HepG2 (cell line): ENCODE measurements around the gene TATDN2. TPM values are rescaled to one million over a fixed set of nuclear protein-coding genes. Genes with fewer than 3 reads are reported as not detected.

Experiments
- ATF4 ChIP-seq, 2 experiments: fragments of 450-650 bp in 1 of 2; sonication (generic) in 1 of 2; formaldehyde crosslinking; IDR thresholded peaks; 2 replicates each; pipeline versions ENCODE4 v1.5.0 to v1.8.0; 2020 to 2022; ENCODE audit warnings: mild to moderate bottlenecking in 1 of 2, missing genetic modification reagents in 1 of 2
- CAMTA2 ChIP-seq: sonication (generic); formaldehyde crosslinking; IDR thresholded peaks from 2 replicates; pipeline ENCODE4 v1.4.0; 2020; ENCODE audit warnings: mild to moderate bottlenecking, missing genetic modification reagents, borderline replicate concordance
- FOSL1 ChIP-seq: sonication (generic); formaldehyde crosslinking; IDR thresholded peaks from 2 replicates; pipeline ENCODE4 v1.9.0; 2021; ENCODE audit warnings: missing genetic modification reagents, borderline replicate concordance
- HMGXB3 ChIP-seq: sonication (generic); formaldehyde crosslinking; IDR thresholded peaks from 2 replicates; pipeline ENCODE4 v1.4.0; 2020; ENCODE audit warnings: missing genetic modification reagents, borderline replicate concordance
- PLSCR1 ChIP-seq: sonication (generic); formaldehyde crosslinking; IDR thresholded peaks from 2 replicates; pipeline ENCODE4 v1.5.0; 2020; ENCODE audit warnings: missing genetic modification reagents, mild to moderate bottlenecking, borderline replicate concordance
- RARG ChIP-seq: sonication (generic); formaldehyde crosslinking; IDR thresholded peaks from 2 replicates; pipeline ENCODE4 v1.4.0; 2020; ENCODE audit warnings: low read depth, mild to moderate bottlenecking, missing genetic modification reagents
- REXO4 ChIP-seq: sonication (generic); formaldehyde crosslinking; IDR thresholded peaks from 2 replicates; pipeline ENCODE4 v1.8.0; 2022; ENCODE audit warnings: missing genetic modification reagents, mild to moderate bottlenecking, borderline replicate concordance
- SMARCC2 ChIP-seq: fragments of 450-650 bp; IDR thresholded peaks from 2 replicates; pipeline ENCODE4 v1.6.1; 2017; ENCODE audit warnings: antibody characterized with exemption, mild to moderate bottlenecking
- SP140L ChIP-seq: sonication (generic); formaldehyde crosslinking; IDR thresholded peaks from 2 replicates; pipeline ENCODE4 v1.4.0; 2020; ENCODE audit warnings: missing genetic modification reagents, borderline replicate concordance
- SRY ChIP-seq: sonication (generic); formaldehyde crosslinking; IDR thresholded peaks from 2 replicates; pipeline ENCODE4 v1.8.0; 2022; ENCODE audit warnings: mild to moderate bottlenecking, missing genetic modification reagents
- ZBTB33 ChIP-seq: sonication (generic); formaldehyde crosslinking; IDR thresholded peaks from 2 replicates; pipeline ENCODE4 v1.4.0; 2020; ENCODE audit warnings: missing genetic modification reagents
- ZBTB4 ChIP-seq: sonication (generic); formaldehyde crosslinking; IDR thresholded peaks from 2 replicates; pipeline ENCODE4 v1.4.0; 2020; ENCODE audit warnings: missing genetic modification reagents, mild to moderate bottlenecking, borderline replicate concordance
- ZNF160 ChIP-seq: sonication (generic); formaldehyde crosslinking; IDR thresholded peaks from 2 replicates; pipeline ENCODE4 v1.8.0; 2022; ENCODE audit warnings: mild to moderate bottlenecking, inconsistent platforms, missing genetic modification reagents
- ZNF235 ChIP-seq: sonication (generic); formaldehyde crosslinking; IDR thresholded peaks from 2 replicates; pipeline ENCODE4 v1.8.1; 2023; ENCODE audit warnings: mild to moderate bottlenecking, missing genetic modification reagents, borderline replicate concordance
- ZNF256 ChIP-seq: sonication (generic); formaldehyde crosslinking; conservative IDR thresholded peaks from 2 replicates; pipeline ENCODE4 v1.4.0; 2020; ENCODE audit warnings: missing genetic modification reagents
- ZNF83 ChIP-seq: sonication (generic); formaldehyde crosslinking; IDR thresholded peaks from 2 replicates; pipeline ENCODE4 v1.4.0; 2020; ENCODE audit warnings: missing genetic modification reagents, mild to moderate bottlenecking, borderline replicate concordance
- polyA plus RNA-seq, 8 experiments: library from polyadenylated mRNA; depleted of rRNA in 3 of 8; stranded (reverse) in 7 of 8; unstranded in 1 of 8; fragments of >200 nt; fragmentation: Illumina TruSeq in 4 of 8; extraction: Trizol in 4 of 8; gene quantifications; 2 replicates each; pipeline versions ENCODE4 v1.2.1 to v1.2.3, GENCODE V29; 2011 to 2016; ENCODE audit warnings: low read depth in 4 of 8, missing spikeins in 1 of 8, mixed read lengths in 1 of 8; ENCODE audit not compliant: insufficient read depth in 1 of 8
- total RNA-seq, 5 experiments: library from RNA; depleted of rRNA; stranded (reverse); fragments of >200 nt; fragmentation: Illumina TruSeq; extraction: Trizol; gene quantifications; 2 replicates each; pipeline ENCODE4 v1.2.3, GENCODE V29; 2016; ENCODE audit warnings: low read depth in 1 of 5

TATDN2 gene
- total and polyA plus RNA-seq, 2 of the 13 experiments (the other 11 are each of a cell fraction or from before 2014, with no cell fraction given): 12.1 to 21.9 TPM

GRCh38 chr3:10223676-10224639 is 24.3 kb upstream of the TATDN2 start (continued):
- TF ChIP-seq SRY (no peak), SMARCC2 (no peak), FOSL1 (CRISPR knock-in tag) (no peak), ZBTB33 (CRISPR knock-in tag) (no peak), REXO4 (CRISPR knock-in tag) (no peak), ZBTB4 (no peak), ZNF160 (CRISPR knock-in tag) (no peak), RARG (CRISPR knock-in tag) (no peak), CAMTA2 (CRISPR knock-in tag) (no peak), ZNF83 (CRISPR knock-in tag) (no peak), ATF4 (CRISPR knock-in tag; IDR thresholded peaks at IDR 0.05) (no peak), ZNF256 (CRISPR knock-in tag) (no peak), ZNF235 (CRISPR knock-in tag) (no peak), SP140L (CRISPR knock-in tag) (no peak), HMGXB3 (CRISPR knock-in tag) (no peak), PLSCR1 (CRISPR knock-in tag) (no peak)
